ENCODE results near the gene ABLIM2. TPM values are rescaled to one million over a fixed set of nuclear protein-coding genes. Genes with fewer than 3 reads are reported as not detected.
A peak's percentile ranks its signal among the peaks of the same experiment; 100 is the strongest.

The ABLIM2 gene
- total and polyA plus RNA-seq, 2 of the 13 experiments (the other 11 are each of a cell fraction or from before 2014, with no cell fraction given) = 0.20 to 0.37 TPM

DNA sequence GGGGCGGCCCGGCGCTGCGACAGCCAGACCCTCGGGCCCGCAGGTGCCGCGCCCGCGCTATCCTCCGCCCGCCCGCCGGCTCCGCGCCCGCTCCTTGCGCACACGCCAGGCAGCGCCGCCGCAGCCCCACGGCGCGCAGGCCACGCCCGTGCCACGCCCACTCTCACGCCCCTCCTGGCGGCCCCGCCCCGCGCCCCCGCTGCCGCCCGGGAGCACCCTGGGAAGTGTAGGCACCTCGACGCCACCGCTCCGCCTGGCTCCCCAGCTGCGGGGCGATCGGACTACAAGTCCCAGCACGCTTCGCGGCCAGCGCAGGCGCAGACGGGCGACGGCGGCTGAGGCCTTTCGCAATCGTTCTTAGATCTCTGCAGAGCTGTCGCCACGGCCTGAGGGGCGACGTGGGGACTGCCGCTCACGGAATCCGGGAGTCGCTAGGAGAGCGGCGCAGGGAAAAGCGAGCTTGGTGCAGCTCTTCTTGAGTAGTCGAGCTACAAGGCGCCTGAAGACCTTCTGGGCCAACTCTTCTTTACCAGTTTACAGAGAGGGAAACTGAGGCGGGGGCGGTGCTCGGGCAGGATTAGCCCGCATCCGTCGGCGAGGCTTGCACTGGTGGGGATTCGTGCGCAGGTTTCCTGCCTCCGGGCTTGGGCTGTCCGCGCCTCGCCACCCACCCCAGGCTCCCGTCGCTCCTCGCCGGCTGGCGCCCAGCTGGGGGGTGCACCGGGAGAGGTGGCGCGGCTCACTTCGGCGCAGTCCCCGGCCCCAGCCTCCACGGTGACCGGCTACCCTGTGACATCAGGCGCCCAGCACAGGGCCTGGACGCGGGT lies at the start of gene ABLIM2 (continued):
- TF ChIP-seq IRF9 (CRISPR knock-in tag; IDR thresholded peaks at IDR 0.05; ENCODE audit: borderline replicate concordance) (peak; percentile 47; the same call in 1 of the 2 replicates), MEIS1 (CRISPR knock-in tag; IDR thresholded peaks at IDR 0.05; ENCODE audit: borderline replicate concordance) (peak; percentile 67), KDM5B (CRISPR knock-in tag; IDR thresholded peaks at IDR 0.05; ENCODE audit: borderline replicate concordance) (no peak; the same call in 1 of the 2 replicates), TCF12 (IDR thresholded peaks at IDR 0.05) (no peak), TCF12 (CRISPR knock-in tag; IDR thresholded peaks at IDR 0.05) (no peak), ZNF251 (CRISPR knock-in tag; IDR thresholded peaks at IDR 0.05) (no peak), MAZ (IDR thresholded peaks at IDR 0.05; ENCODE audit: borderline replicate concordance, low read depth, low read length) (peak; percentile 69; the same call in 1 of the 2 replicates), MAZ (CRISPR knock-in tag; IDR thresholded peaks at IDR 0.05; ENCODE audit: low read depth) (peak; percentile 85), ARNT2 (CRISPR knock-in tag; IDR thresholded peaks at IDR 0.05; ENCODE audit: low read depth) (peak; percentile 70; the same call in 1 of the 2 replicates), HDAC6 (IDR thresholded peaks at IDR 0.05; ENCODE audit: low read depth, low read length) (no peak), PAX8 (CRISPR knock-in tag; IDR thresholded peaks at IDR 0.05; ENCODE audit: borderline replicate concordance) (peak; percentile 44; the same call in 1 of the 2 replicates), SRSF4 (IDR thresholded peaks at IDR 0.05; ENCODE audit: low read depth, low read length, poor library complexity, severe bottlenecking) (no peak), ZSCAN31 (CRISPR knock-in tag; IDR thresholded peaks at IDR 0.05; ENCODE audit: low read depth) (no peak), ATF5 (CRISPR knock-in tag; IDR thresholded peaks at IDR 0.05; ENCODE audit: low read depth) (0 out of 2 replicates have a peak, but pooled peaks have one; percentile 47), ELF4 (CRISPR knock-in tag; IDR thresholded peaks at IDR 0.05; ENCODE audit: borderline replicate concordance) (no peak), NR2F1 (CRISPR knock-in tag; IDR thresholded peaks at IDR 0.05) (no peak), ZNF543 (CRISPR knock-in tag; IDR thresholded peaks at IDR 0.05) (peak; percentile 64; the same call in 1 of the 2 replicates), ZNF569 (CRISPR knock-in tag; IDR thresholded peaks at IDR 0.05; ENCODE audit: borderline replicate concordance) (0 out of 2 replicates have a peak, but pooled peaks have one; percentile 65), ZNF670 (CRISPR knock-in tag; IDR thresholded peaks at IDR 0.05; ENCODE audit: borderline replicate concordance) (no peak), PRPF4 (IDR thresholded peaks at IDR 0.05; ENCODE audit: low read depth, low read length, poor library complexity, severe bottlenecking) (no peak), ZBTB7B (CRISPR knock-in tag; IDR thresholded peaks at IDR 0.05) (peak; percentile 34; the same call in 1 of the 2 replicates), ARID3A (IDR thresholded peaks at IDR 0.05; ENCODE audit: low read depth, low read length) (no peak)
- TF ChIP-seq, protein P1, sequence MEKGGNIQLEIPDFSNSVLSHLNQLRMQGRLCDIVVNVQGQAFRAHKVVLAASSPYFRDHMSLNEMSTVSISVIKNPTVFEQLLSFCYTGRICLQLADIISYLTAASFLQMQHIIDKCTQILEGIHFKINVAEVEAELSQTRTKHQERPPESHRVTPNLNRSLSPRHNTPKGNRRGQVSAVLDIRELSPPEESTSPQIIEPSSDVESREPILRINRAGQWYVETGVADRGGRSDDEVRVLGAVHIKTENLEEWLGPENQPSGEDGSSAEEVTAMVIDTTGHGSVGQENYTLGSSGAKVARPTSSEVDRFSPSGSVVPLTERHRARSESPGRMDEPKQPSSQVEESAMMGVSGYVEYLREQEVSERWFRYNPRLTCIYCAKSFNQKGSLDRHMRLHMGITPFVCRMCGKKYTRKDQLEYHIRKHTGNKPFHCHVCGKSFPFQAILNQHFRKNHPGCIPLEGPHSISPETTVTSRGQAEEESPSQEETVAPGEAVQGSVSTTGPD (CRISPR knock-in tag; IDR thresholded peaks at IDR 0.05) = no peak

All from HepG2 (cell line).